Naive thymus-derived CD8-positive, alpha-beta T cell (primary cell): ENCODE measurements around the gene GJC3. TPM values are rescaled to one million over a fixed set of nuclear protein-coding genes. Genes with fewer than 3 reads are reported as not detected.
"Not testable (repeated sequence)": the region's sequence is repeated elsewhere in the genome, so short reads cannot be mapped to it uniquely, and the experiment has no call there.

Source experiments
- ATAC-seq, 2 donors: fragments of 150-1000 bp; cut with Tn5 transposase in 1 of 2; sonication (Bioruptor Pico), chemical (Tn5 transposase) in 1 of 2; 1 replicate in 1 of 2; 2 replicates in 1 of 2; pipeline ENCODE4 v1.10.0; 2021; ENCODE audit warnings: mild to moderate bottlenecking in 2 of 2, moderate library complexity in 2 of 2
- POLR2A ChIA-PET: fragments of 350-600 bp; sonication (Branson Sonifier 250); formaldehyde crosslinking; loops from one replicate; lab custom pipeline; 2021; ENCODE audit warnings: antibody characterized with exemption; lab: Charles Lee
- DNase-seq, 10 donors: peaks; one replicate each; pipeline versions ENCODE4 v3.0.0 to v3.0.0-alpha.2; 2020 to 2022
- H3K27ac Mint-ChIP-seq, 10 donors: one replicate each; pipeline ENCODE4 v1.8.0; 2020 to 2022; ENCODE audit warnings: mild to moderate bottlenecking in 10 of 10, mixed read lengths in 10 of 10, moderate library complexity in 4 of 10, inconsistent platforms in 1 of 10
- H3K27me3 Mint-ChIP-seq, 5 donors: one replicate each; pipeline ENCODE4 v1.8.0; 2021 to 2022; ENCODE audit warnings: mixed read lengths in 5 of 5
- H3K36me3 Mint-ChIP-seq, 3 donors: one replicate each; pipeline ENCODE4 v1.8.0; 2020 to 2022; ENCODE audit warnings: mixed read lengths in 3 of 3, mild to moderate bottlenecking in 2 of 3, inconsistent platforms in 1 of 3
- H3K4me1 Mint-ChIP-seq, 4 donors: one replicate each; pipeline ENCODE4 v1.8.0; 2021 to 2022; ENCODE audit warnings: mixed read lengths in 4 of 4
- H3K4me3 Mint-ChIP-seq, 10 donors: one replicate each; pipeline ENCODE4 v1.8.0; 2020 to 2022; ENCODE audit warnings: mild to moderate bottlenecking in 10 of 10, mixed read lengths in 10 of 10, moderate library complexity in 6 of 10, inconsistent platforms in 1 of 10
- H3K9me3 Mint-ChIP-seq, 9 donors: one replicate each; pipeline ENCODE4 v1.8.0; 2020 to 2022; ENCODE audit warnings: mixed read lengths in 9 of 9, mild to moderate bottlenecking in 3 of 9, inconsistent platforms in 1 of 9, moderate library complexity in 1 of 9
- polyA plus RNA-seq, 3 donors: library from polyadenylated mRNA; unstranded; fragments of 300-500 nt; fragmentation: Illumina TruSeq; gene quantifications; one replicate each; pipeline ENCODE4 v1.2.3, GENCODE V29; 2021
- total RNA-seq, 8 experiments: library from RNA in 2 of 8; stranded (reverse) in 2 of 8; gene quantifications; one replicate each; pipeline ENCODE4 v1.2.3 and lab custom pipeline; 2021 to 2026

GJC3 gene, protein sequence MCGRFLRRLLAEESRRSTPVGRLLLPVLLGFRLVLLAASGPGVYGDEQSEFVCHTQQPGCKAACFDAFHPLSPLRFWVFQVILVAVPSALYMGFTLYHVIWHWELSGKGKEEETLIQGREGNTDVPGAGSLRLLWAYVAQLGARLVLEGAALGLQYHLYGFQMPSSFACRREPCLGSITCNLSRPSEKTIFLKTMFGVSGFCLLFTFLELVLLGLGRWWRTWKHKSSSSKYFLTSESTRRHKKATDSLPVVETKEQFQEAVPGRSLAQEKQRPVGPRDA
- 1 to 10 TPM; 1.6 to 1.7 TPM for total RNA-seq
- 1 to 10 TPM in 1 of 3 donors, under 1 TPM in 1, not detected in 1; 0.42 to 2.0 TPM for polyA plus RNA-seq
- 0 to 1.0 (median 0.16) reads per million in 6 experiments for total RNA-seq (lab: John Stamatoyannopoulos, UW)

GRCh38 chr7:99928994-99929729, at the start of gene GJC3:
TSS of gene GJC3 (minus strand) at chr7:99929620. CDS start at chr7:99929620, 0 bp downstream.
- H3K36me3 Mint-ChIP-seq: no peaks in the 10 kb centered on the region
- ATAC-seq (peak; percentile 94 to 98), DNase-seq (peak; percentile 15 to 66 (median 37))
- peaks cover 3 to 18% (median 10%) of the 10 kb centered on the region in 5 donors for H3K27me3 Mint-ChIP-seq
- peak within 1 kb of the TSS; percentile 71 to 90 (median 84) for H3K4me3 Mint-ChIP-seq
- POLR2A ChIA-PET: interaction anchor here (0.9 to 2.2 kb wide), 10 partner anchors 9 to 159 kb away, joined by 3 to 50 read pairs (median 4); partner anchors contain the start of gene TRIM4
- H3K27ac Mint-ChIP-seq: peak within 1 kb of the TSS; percentile 58 to 88 (median 76)
- H3K9me3 Mint-ChIP-seq: no peaks in the 10 kb centered on the region
- peaks cover 16 to 34% (median 21%) of the 10 kb centered on the region in 4 donors for H3K4me1 Mint-ChIP-seq

GRCh38 chr7:99976626-99977025, 47.2 kb upstream of the GJC3 start:
- Mint-ChIP-seq H3K27ac (no peak overlapping the region), H3K4me3 (no peak overlapping the region), H3K9me3 (no peaks in the 10 kb centered on the region), H3K36me3 (no peaks in the 10 kb centered on the region), H3K4me1 (peaks cover 0 to 6% (median 2%) of the 10 kb centered on the region in 4 donors), H3K27me3 (peaks cover 4 to 22% (median 16%) of the 10 kb centered on the region in 5 donors)
- ATAC-seq (no peak), DNase-seq (no peak)
- POLR2A ChIA-PET: no interaction called here

DNA sequence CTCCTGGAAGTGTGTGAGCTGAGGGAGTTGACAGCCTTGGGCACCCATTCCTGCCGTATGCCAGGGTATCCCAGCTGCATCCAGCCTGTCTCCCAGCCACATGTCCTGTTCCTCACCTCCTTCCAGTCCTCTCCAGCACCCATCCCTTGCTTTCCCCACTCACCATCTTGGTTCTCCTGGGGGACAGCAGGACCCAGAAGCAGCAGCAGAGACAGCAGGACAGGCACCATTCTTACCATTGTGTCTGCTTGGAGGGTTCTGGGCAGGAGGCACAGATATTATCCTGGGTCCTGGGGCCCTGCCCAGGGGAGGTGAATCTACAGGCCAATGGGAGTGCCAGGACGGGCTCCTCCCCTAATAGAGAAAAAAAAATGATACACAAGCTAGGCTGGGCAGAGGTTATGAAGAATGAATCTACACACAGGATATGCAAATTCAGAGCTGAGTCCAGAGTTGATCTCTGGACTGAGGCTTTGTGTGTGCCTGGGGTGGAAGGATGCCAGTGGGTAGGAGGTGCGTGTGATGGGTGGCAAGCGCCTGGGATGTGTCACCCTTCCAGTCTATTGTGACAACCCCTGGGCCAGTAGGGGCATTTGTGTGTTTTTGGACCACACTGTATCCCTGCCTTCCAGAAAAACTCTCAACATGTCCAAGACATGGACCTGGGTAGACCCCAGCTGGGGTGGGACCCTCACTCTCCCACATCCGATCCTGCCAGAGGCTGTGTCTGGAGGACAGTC, 46.5 kb upstream of the GJC3 start, which contains the start of gene AZGP1:
Gene AZGP1, minus strand, starts transcription at position 250 of the 740 bp plus-strand sequence. Its CDS starts 11 bp downstream, at position 239.
- Mint-ChIP-seq H3K36me3 (no peaks in the 10 kb centered on the region), H3K27ac (peak within 1 kb of the TSS in 2 of 10 donors; percentile 38 to 73), H3K4me1 (peaks cover 0 to 6% (median 2%) of the 10 kb centered on the region in 4 donors), H3K4me3 (no peak within 1 kb of the TSS), H3K9me3 (no peaks in the 10 kb centered on the region), H3K27me3 (peaks cover 4 to 26% (median 16%) of the 10 kb centered on the region in 5 donors)
- no peak for DNase-seq
- ATAC-seq: no peak
- POLR2A ChIA-PET: no interaction called here

DNA sequence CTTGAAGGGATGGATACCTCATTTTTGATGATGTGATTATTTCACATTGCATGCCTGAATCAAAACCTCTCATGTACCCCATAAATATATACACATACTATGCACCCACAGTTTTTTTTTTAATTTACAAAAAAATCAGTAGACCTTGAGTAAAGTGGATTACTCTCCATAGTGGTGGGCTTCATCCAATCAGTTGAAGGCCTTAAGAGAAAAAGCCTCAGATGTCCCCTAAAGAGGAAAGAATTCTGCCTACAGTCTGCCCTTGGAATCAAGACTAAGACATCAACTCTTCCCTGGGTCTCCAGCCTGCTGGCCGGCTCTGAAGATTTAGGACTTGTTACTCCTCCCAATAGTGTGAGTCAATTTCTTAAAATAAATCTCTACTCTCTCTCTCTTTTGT, 45.3 kb upstream of the GJC3 start:
- DNase-seq (no peak), ATAC-seq (no peak)
- H3K4me1 Mint-ChIP-seq: peaks cover 0 to 2% (median under 1%) of the 10 kb centered on the region in 4 donors
- no peak overlapping the region for H3K27ac Mint-ChIP-seq
- no peak overlapping the region for H3K4me3 Mint-ChIP-seq
- POLR2A ChIA-PET: no interaction called here
- peaks cover 4 to 35% (median 15%) of the 10 kb centered on the region in 5 donors for H3K27me3 Mint-ChIP-seq
- H3K36me3 Mint-ChIP-seq: no peaks in the 10 kb centered on the region
- no peaks in the 10 kb centered on the region for H3K9me3 Mint-ChIP-seq

GRCh38 chr7:99973817-99974216, 44.4 kb upstream of the GJC3 start:
- peaks cover 4 to 35% (median 11%) of the 10 kb centered on the region in 5 donors for H3K27me3 Mint-ChIP-seq
- H3K4me3 Mint-ChIP-seq, H3K9me3 Mint-ChIP-seq, H3K27ac Mint-ChIP-seq, H3K36me3 Mint-ChIP-seq, DNase-seq, H3K4me1 Mint-ChIP-seq, POLR2A ChIA-PET, ATAC-seq: not testable (repeated sequence)

DNA sequence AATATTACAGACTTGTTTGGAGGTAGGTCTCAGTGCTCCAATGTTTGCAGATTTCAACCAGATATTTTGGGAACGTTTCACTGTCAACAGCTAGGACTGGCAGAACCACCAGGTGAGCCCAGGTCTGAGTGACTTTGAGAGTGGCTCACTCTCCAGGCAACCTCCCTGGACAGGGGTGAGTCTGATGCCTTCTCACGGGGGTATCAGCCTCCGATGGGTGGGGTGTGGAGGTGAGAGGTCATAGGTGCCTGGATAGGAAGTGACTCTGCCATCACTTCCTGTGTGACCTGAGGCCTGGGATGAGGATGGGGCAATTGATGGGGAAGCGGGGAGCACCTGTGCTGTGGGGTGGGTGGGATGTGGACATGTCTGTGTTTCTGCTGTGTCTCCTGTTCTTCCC, 41.8 kb upstream of the GJC3 start:
- no peak for DNase-seq
- H3K27ac Mint-ChIP-seq: no peak overlapping the region
- no peaks in the 10 kb centered on the region for H3K9me3 Mint-ChIP-seq
- POLR2A ChIA-PET: no interaction called here
- H3K27me3 Mint-ChIP-seq: peaks cover 6 to 58% (median 18%) of the 10 kb centered on the region in 5 donors
- H3K4me3 Mint-ChIP-seq: no peak overlapping the region
- H3K4me1 Mint-ChIP-seq: no peaks in the 10 kb centered on the region
- no peaks in the 10 kb centered on the region for H3K36me3 Mint-ChIP-seq
- ATAC-seq: no peak

- POLR2A ChIA-PET, ATAC-seq, H3K4me3 Mint-ChIP-seq, H3K27ac Mint-ChIP-seq, H3K36me3 Mint-ChIP-seq, H3K9me3 Mint-ChIP-seq, DNase-seq, H3K4me1 Mint-ChIP-seq: not testable (repeated sequence)
- H3K27me3 Mint-ChIP-seq: peaks cover 16 to 61% (median 25%) of the 10 kb centered on the region in 5 donors
Measured at GRCh38 chr7:99969813-99970212, 40.4 kb upstream of the GJC3 start.

DNA sequence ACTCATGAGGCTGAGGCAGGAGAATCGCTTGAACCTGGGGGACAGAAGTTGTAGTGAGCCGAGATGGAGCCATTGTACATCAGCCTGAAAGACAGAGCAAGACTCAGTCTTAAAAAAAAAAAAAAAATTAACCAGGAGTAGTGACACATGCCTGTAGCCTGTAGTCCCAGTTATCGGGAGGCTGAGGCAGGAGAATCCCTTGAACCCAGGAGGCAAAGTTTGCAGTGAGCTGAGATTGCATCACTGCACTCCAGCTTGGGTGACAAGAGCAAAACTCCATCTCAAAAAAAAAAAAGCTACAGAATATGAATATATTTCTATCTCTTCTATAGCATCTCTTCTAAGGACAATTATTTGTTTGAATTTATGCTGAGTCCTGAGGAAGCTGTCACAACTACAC, 39.9 kb upstream of the GJC3 start:
- Mint-ChIP-seq H3K27me3 (peaks cover 22 to 66% (median 30%) of the 10 kb centered on the region in 5 donors), H3K36me3 (no peaks in the 10 kb centered on the region)

GRCh38 chr7:99958564-99959227, 29.3 kb upstream of the GJC3 start:
- H3K27ac Mint-ChIP-seq: no peak overlapping the region
- H3K4me3 Mint-ChIP-seq: no peak overlapping the region
- H3K9me3 Mint-ChIP-seq: no peaks in the 10 kb centered on the region
- no peaks in the 10 kb centered on the region for H3K36me3 Mint-ChIP-seq
- no peaks in the 10 kb centered on the region for H3K4me1 Mint-ChIP-seq
- H3K27me3 Mint-ChIP-seq: peaks cover 29 to 54% (median 45%) of the 10 kb centered on the region in 5 donors
- DNase-seq (no peak), ATAC-seq (no peak)
- POLR2A ChIA-PET: no interaction called here

More for the DNA sequence above, 39.9 kb upstream of the GJC3 start:
- POLR2A ChIA-PET: interaction anchor here (0.7 kb wide), 1 partner anchor 210 kb away, joined by 3 read pairs; no protein-coding TSS in a partner anchor
- no peak overlapping the region for H3K4me3 Mint-ChIP-seq
- no peak for DNase-seq
- H3K4me1 Mint-ChIP-seq: no peaks in the 10 kb centered on the region
- H3K9me3 Mint-ChIP-seq: no peaks in the 10 kb centered on the region
- no peak for ATAC-seq
- H3K27ac Mint-ChIP-seq: no peak overlapping the region

DNA sequence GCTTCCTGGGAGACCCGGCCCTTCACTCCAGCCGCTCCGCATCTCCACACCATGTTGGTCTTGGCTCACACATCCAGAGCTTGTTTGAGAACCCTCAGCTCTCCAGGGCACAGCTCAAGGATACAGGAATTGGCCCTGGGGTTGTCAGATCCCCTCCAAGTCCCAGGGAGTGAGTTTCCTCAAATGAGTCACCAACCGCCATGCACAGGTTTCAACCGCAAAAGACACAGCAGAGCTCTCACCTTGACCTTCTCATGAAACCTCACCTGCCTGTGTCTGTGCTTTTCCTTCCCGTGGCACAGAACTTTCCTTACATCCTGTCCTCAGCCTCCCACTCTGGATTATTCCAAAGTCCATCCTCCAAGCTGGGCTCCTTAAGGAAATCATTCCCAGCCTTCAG, 25.8 kb upstream of the GJC3 start:
- POLR2A ChIA-PET: no interaction called here
- Mint-ChIP-seq H3K36me3 (no peaks in the 10 kb centered on the region), H3K4me3 (no peak overlapping the region), H3K27me3 (peaks cover 10 to 23% (median 18%) of the 10 kb centered on the region in 5 donors), H3K4me1 (no peaks in the 10 kb centered on the region), H3K27ac (peak overlapping the region in 1 of 10 donors; percentile 84), H3K9me3 (peaks cover 0 to 7% (median 3%) of the 10 kb centered on the region in 9 donors)
- ATAC-seq (no peak), DNase-seq (no peak)

GRCh38 chr7:99954643-99955042, 25.2 kb upstream of the GJC3 start:
- H3K27ac Mint-ChIP-seq, H3K4me1 Mint-ChIP-seq, DNase-seq, H3K36me3 Mint-ChIP-seq, POLR2A ChIA-PET, H3K4me3 Mint-ChIP-seq, ATAC-seq: not testable (repeated sequence)
- Mint-ChIP-seq H3K9me3 (peaks cover 0 to 12% (median 3%) of the 10 kb centered on the region in 9 donors), H3K27me3 (peaks cover 8 to 23% (median 13%) of the 10 kb centered on the region in 5 donors)

- no peak overlapping the region for H3K27ac Mint-ChIP-seq
- no peaks in the 10 kb centered on the region for H3K36me3 Mint-ChIP-seq
- DNase-seq: no peak
- H3K9me3 Mint-ChIP-seq: peaks cover 0 to 12% (median 3%) of the 10 kb centered on the region in 9 donors
- POLR2A ChIA-PET: interaction anchor here (0.6 kb wide), 1 partner anchor 1980 kb away, joined by 3 read pairs; no protein-coding TSS in a partner anchor
- no peak overlapping the region for H3K4me3 Mint-ChIP-seq
- H3K4me1 Mint-ChIP-seq: no peaks in the 10 kb centered on the region
- no peak for ATAC-seq
- H3K27me3 Mint-ChIP-seq: peaks cover 2 to 15% (median 8%) of the 10 kb centered on the region in 5 donors
Measured at GRCh38 chr7:99953649-99954048, 24.2 kb upstream of the GJC3 start.
